ENCODE measurements around the gene CHCHD6.

DNA sequence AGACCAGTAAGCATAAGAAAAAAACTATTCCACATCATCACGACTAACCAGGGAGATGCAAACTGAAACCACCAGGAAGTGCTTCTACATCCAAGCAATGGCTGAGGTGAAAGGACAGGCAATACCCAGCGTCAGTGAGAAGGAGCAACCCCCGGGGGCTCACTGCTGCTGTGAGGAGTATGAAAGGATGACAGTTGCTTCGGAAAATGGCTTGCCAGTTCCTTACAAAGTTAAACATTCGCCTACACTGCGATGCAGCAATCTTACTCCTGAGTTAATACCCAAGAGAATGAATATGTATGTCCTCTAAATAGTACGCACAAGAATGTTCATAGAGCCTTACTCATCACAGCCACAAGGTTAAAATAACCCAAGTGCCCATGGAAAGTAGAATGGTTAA, 265.5 kb downstream of the CHCHD6 start:
- TF ChIP-seq GATA3 (IDR thresholded peaks at IDR 0.05; ENCODE audit: low read depth, low read length) (no peak), GATA2 (IDR thresholded peaks at IDR 0.05; ENCODE audit: low read depth, low read length) (no peak)
